SKM-1 (cell line): ENCODE data around the gene AGXT.

Experiments
- DNase-seq: peaks from one replicate; lab custom pipeline; 2025; ENCODE audit not compliant: unreplicated experiment; lab: John Stamatoyannopoulos, UW

The AGXT gene

GRCh38 chr2:240865391-240865790 lies 3.2 kb upstream of the AGXT start:
- DNase-seq: no peak

- no peak for DNase-seq
Observed at GRCh38 chr2:240869109-240869955, 708 bp downstream of the AGXT start.

GRCh38 chr2:240869956-240870875 lies 1.6 kb downstream of the AGXT start:
- no peak for DNase-seq

GRCh38 chr2:240871071-240871958 lies 2.7 kb downstream of the AGXT start:
- DNase-seq: no peak

- DNase-seq: no peak
Observed at GRCh38 chr2:240872317-240873097, 3.9 kb downstream of the AGXT start.

GRCh38 chr2:240873098-240873788 lies 4.6 kb downstream of the AGXT start:
- no peak for DNase-seq

- no peak for DNase-seq
Observed at GRCh38 chr2:240873805-240874714, 5.4 kb downstream of the AGXT start.

GRCh38 chr2:240874715-240875227 lies 6.1 kb downstream of the AGXT start:
- no peak for DNase-seq

- no peak for DNase-seq
Observed at GRCh38 chr2:240875228-240876034, 6.8 kb downstream of the AGXT start.

GRCh38 chr2:240876035-240876474 lies 7.4 kb downstream of the AGXT start:
- no peak for DNase-seq

GRCh38 chr2:240876475-240877251 lies 8.0 kb downstream of the AGXT start:
- no peak for DNase-seq

GRCh38 chr2:240877460-240878340 lies 9.1 kb downstream of the AGXT start:
- DNase-seq: no peak

GRCh38 chr2:240878341-240878936 lies 9.8 kb downstream of the AGXT start:
- DNase-seq: no peak

GRCh38 chr2:240879105-240879504 lies 10.5 kb downstream of the AGXT start:
- no peak for DNase-seq

- no peak for DNase-seq
Observed at GRCh38 chr2:240881913-240882312, 13.3 kb downstream of the AGXT start.
